HepG2 (cell line): ENCODE data around the gene BBIP1. TPM values are rescaled to one million over a fixed set of nuclear protein-coding genes. Genes with fewer than 3 reads are reported as not detected.
A peak's percentile ranks its signal among the peaks of the same experiment; 100 is the strongest.

Experiments
- CREB1 ChIP-seq, 2 experiments: fragments of 450-650 bp in 1 of 2; IDR thresholded peaks; 2 replicates each; pipeline ENCODE4 v1.6.1; 2016 to 2017; ENCODE audit warnings: control low read depth in 1 of 2, mild to moderate bottlenecking in 1 of 2, missing compliant biosample characterization in 1 of 2, missing genetic modification characterization in 1 of 2
- CREM ChIP-seq, 2 experiments: sonication (generic) in 1 of 2; formaldehyde crosslinking in 1 of 2; IDR thresholded peaks; 2 replicates each; pipeline versions ENCODE4 v1.4.0 to v1.6.1; 2016 to 2020; ENCODE audit warnings: antibody characterized with exemption in 1 of 2, mild to moderate bottlenecking in 1 of 2, missing genetic modification reagents in 1 of 2
- GTF2F1 ChIP-seq: fragments of 150-350 bp; IDR thresholded peaks from 2 replicates; pipeline ENCODE4 v1.6.1; 2014; ENCODE audit warnings: low read length
- MYC ChIP-seq: sonication (generic); formaldehyde crosslinking; IDR thresholded peaks from 2 replicates; pipeline ENCODE4 v1.9.0; 2021; ENCODE audit warnings: missing genetic modification reagents, borderline replicate concordance
- polyA plus RNA-seq, 8 experiments: library from polyadenylated mRNA; depleted of rRNA in 3 of 8; stranded (reverse) in 7 of 8; unstranded in 1 of 8; fragments of >200 nt; fragmentation: Illumina TruSeq in 4 of 8; extraction: Trizol in 4 of 8; gene quantifications; 2 replicates each; pipeline versions ENCODE4 v1.2.1 to v1.2.3, GENCODE V29; 2011 to 2016; ENCODE audit warnings: low read depth in 4 of 8, missing spikeins in 1 of 8, mixed read lengths in 1 of 8; ENCODE audit not compliant: insufficient read depth in 1 of 8
- total RNA-seq, 5 experiments: library from RNA; depleted of rRNA; stranded (reverse); fragments of >200 nt; fragmentation: Illumina TruSeq; extraction: Trizol; gene quantifications; 2 replicates each; pipeline ENCODE4 v1.2.3, GENCODE V29; 2016; ENCODE audit warnings: low read depth in 1 of 5
- TF ChIP-seq, protein P1 (sequence below): IDR thresholded peaks from 2 replicates; pipeline ENCODE4 v1.6.1; 2016; ENCODE audit warnings: low read depth, missing genetic modification reagents, missing compliant biosample characterization
- TF ChIP-seq, protein P2 (sequence below): sonication (generic); formaldehyde crosslinking; IDR thresholded peaks from 2 replicates; pipeline ENCODE4 v1.4.0; 2020; ENCODE audit warnings: mild to moderate bottlenecking, missing genetic modification reagents
- TF ChIP-seq, protein P3 (sequence below): sonication (generic); formaldehyde crosslinking; IDR thresholded peaks from 2 replicates; pipeline ENCODE4 v1.8.1; 2023; ENCODE audit warnings: mild to moderate bottlenecking, moderate library complexity, missing genetic modification reagents
- TF ChIP-seq, protein P4 (sequence below): sonication (generic); formaldehyde crosslinking; IDR thresholded peaks from 2 replicates; pipeline ENCODE4 v1.4.0; 2020; ENCODE audit warnings: missing genetic modification reagents
- TF ChIP-seq, protein P5 (sequence below): sonication (generic); formaldehyde crosslinking; IDR thresholded peaks from 2 replicates; pipeline ENCODE4 v1.5.0; 2020; ENCODE audit warnings: missing genetic modification reagents
- TF ChIP-seq, protein P6 (sequence below): sonication (generic); formaldehyde crosslinking; conservative IDR thresholded peaks from 2 replicates; pipeline ENCODE4 v1.4.0; 2020; ENCODE audit warnings: missing genetic modification reagents

Gene BBIP1
- total and polyA plus RNA-seq, 2 of the 13 experiments (the other 11 are each of a cell fraction or from before 2014, with no cell fraction given): 18.3 to 24.1 TPM

DNA sequence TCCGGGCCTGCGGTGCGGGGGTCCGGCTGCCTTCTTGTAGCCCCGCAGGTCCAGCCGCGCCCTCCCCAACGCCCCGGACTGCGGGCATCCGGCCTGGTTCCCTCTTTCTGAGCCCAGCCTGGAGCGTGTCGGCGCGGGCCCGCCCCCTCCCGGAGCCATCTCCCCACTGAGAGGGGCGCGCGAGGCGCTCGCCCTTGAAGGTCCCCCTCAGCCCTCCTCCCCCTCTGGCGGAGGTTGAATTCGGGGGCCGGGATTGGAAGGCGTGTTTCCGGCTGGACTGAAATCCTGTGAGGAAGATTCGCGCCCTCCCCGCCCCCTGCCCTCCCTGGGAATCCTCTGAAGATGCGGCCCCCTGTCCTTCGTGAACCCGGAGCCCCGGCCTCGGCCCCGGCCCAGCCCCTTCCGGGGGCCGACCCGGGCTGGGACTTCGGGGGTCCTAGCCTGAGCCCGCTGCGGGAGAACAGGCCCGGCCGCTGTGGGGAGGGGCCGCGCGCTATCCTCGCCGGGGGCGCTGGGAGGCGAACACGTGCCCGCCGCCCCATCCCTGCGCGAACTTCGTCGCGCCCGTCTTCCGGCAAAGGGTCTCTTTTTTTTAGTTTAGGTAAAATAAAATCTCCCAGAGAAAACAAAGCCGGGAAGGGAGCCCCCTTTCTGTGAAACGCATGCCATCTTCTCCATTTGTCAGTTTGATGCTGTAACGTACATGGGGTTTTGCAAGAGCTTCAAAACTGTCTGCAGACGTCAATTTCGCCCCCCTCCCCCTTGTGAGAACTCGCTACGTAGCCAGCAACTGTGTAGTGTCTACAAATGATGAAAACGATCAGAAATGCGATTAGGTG lies 46.6 kb downstream of the BBIP1 start (continued):
- TF ChIP-seq, protein P1, sequence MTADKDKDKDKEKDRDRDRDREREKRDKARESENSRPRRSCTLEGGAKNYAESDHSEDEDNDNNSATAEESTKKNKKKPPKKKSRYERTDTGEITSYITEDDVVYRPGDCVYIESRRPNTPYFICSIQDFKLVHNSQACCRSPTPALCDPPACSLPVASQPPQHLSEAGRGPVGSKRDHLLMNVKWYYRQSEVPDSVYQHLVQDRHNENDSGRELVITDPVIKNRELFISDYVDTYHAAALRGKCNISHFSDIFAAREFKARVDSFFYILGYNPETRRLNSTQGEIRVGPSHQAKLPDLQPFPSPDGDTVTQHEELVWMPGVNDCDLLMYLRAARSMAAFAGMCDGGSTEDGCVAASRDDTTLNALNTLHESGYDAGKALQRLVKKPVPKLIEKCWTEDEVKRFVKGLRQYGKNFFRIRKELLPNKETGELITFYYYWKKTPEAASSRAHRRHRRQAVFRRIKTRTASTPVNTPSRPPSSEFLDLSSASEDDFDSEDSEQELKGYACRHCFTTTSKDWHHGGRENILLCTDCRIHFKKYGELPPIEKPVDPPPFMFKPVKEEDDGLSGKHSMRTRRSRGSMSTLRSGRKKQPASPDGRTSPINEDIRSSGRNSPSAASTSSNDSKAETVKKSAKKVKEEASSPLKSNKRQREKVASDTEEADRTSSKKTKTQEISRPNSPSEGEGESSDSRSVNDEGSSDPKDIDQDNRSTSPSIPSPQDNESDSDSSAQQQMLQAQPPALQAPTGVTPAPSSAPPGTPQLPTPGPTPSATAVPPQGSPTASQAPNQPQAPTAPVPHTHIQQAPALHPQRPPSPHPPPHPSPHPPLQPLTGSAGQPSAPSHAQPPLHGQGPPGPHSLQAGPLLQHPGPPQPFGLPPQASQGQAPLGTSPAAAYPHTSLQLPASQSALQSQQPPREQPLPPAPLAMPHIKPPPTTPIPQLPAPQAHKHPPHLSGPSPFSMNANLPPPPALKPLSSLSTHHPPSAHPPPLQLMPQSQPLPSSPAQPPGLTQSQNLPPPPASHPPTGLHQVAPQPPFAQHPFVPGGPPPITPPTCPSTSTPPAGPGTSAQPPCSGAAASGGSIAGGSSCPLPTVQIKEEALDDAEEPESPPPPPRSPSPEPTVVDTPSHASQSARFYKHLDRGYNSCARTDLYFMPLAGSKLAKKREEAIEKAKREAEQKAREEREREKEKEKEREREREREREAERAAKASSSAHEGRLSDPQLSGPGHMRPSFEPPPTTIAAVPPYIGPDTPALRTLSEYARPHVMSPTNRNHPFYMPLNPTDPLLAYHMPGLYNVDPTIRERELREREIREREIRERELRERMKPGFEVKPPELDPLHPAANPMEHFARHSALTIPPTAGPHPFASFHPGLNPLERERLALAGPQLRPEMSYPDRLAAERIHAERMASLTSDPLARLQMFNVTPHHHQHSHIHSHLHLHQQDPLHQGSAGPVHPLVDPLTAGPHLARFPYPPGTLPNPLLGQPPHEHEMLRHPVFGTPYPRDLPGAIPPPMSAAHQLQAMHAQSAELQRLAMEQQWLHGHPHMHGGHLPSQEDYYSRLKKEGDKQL (CRISPR knock-in tag): no peak
- TF ChIP-seq, protein P2, sequence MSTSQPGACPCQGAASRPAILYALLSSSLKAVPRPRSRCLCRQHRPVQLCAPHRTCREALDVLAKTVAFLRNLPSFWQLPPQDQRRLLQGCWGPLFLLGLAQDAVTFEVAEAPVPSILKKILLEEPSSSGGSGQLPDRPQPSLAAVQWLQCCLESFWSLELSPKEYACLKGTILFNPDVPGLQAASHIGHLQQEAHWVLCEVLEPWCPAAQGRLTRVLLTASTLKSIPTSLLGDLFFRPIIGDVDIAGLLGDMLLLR: peak; percentile 25; the same call in 1 of the 2 replicates
- TF ChIP-seq, protein P3, sequence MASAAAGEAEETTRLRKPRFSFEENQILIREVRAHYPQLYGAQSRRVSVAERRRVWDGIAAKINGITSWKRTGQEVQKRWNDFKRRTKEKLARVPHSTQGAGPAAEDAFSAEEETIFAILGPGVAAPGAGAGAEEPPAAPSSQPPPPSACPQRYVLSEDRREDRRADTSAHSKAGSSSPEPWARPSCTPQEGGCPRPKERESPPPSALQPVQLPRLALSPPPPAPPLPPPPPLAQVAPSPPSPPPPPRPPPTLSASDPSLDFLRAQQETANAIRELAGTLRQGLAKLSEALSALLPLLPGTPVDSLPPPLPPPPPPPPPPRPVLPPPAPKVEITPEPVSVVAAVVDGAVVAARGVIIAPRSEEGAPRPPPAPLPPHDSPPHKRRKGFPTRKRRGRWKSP: 0 out of 2 replicates have a peak, but pooled peaks have one; percentile 41
- TF ChIP-seq, protein P4, sequence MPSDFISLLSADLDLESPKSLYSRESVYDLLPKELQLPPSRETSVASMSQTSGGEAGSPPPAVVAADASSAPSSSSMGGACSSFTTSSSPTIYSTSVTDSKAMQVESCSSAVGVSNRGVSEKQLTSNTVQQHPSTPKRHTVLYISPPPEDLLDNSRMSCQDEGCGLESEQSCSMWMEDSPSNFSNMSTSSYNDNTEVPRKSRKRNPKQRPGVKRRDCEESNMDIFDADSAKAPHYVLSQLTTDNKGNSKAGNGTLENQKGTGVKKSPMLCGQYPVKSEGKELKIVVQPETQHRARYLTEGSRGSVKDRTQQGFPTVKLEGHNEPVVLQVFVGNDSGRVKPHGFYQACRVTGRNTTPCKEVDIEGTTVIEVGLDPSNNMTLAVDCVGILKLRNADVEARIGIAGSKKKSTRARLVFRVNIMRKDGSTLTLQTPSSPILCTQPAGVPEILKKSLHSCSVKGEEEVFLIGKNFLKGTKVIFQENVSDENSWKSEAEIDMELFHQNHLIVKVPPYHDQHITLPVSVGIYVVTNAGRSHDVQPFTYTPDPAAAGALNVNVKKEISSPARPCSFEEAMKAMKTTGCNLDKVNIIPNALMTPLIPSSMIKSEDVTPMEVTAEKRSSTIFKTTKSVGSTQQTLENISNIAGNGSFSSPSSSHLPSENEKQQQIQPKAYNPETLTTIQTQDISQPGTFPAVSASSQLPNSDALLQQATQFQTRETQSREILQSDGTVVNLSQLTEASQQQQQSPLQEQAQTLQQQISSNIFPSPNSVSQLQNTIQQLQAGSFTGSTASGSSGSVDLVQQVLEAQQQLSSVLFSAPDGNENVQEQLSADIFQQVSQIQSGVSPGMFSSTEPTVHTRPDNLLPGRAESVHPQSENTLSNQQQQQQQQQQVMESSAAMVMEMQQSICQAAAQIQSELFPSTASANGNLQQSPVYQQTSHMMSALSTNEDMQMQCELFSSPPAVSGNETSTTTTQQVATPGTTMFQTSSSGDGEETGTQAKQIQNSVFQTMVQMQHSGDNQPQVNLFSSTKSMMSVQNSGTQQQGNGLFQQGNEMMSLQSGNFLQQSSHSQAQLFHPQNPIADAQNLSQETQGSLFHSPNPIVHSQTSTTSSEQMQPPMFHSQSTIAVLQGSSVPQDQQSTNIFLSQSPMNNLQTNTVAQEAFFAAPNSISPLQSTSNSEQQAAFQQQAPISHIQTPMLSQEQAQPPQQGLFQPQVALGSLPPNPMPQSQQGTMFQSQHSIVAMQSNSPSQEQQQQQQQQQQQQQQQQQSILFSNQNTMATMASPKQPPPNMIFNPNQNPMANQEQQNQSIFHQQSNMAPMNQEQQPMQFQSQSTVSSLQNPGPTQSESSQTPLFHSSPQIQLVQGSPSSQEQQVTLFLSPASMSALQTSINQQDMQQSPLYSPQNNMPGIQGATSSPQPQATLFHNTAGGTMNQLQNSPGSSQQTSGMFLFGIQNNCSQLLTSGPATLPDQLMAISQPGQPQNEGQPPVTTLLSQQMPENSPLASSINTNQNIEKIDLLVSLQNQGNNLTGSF (CRISPR knock-in tag): no peak
- TF ChIP-seq CREM (IDR thresholded peaks at IDR 0.05): 0 out of 2 replicates have a peak, but pooled peaks have one; percentile 33
- TF ChIP-seq CREM (CRISPR knock-in tag; IDR thresholded peaks at IDR 0.05): no peak
- TF ChIP-seq MYC (CRISPR knock-in tag): peak; percentile 88
- TF ChIP-seq GTF2F1: no peak
- no peak for TF ChIP-seq CREB1 (IDR thresholded peaks at IDR 0.05)
- peak; percentile 54; the same call in 1 of the 2 replicates for TF ChIP-seq CREB1 (CRISPR knock-in tag; IDR thresholded peaks at IDR 0.05)
- TF ChIP-seq, protein P5, sequence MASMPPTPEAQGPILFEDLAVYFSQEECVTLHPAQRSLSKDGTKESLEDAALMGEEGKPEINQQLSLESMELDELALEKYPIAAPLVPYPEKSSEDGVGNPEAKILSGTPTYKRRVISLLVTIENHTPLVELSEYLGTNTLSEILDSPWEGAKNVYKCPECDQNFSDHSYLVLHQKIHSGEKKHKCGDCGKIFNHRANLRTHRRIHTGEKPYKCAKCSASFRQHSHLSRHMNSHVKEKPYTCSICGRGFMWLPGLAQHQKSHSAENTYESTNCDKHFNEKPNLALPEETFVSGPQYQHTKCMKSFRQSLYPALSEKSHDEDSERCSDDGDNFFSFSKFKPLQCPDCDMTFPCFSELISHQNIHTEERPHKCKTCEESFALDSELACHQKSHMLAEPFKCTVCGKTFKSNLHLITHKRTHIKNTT (CRISPR knock-in tag): no peak
- TF ChIP-seq, protein P6, sequence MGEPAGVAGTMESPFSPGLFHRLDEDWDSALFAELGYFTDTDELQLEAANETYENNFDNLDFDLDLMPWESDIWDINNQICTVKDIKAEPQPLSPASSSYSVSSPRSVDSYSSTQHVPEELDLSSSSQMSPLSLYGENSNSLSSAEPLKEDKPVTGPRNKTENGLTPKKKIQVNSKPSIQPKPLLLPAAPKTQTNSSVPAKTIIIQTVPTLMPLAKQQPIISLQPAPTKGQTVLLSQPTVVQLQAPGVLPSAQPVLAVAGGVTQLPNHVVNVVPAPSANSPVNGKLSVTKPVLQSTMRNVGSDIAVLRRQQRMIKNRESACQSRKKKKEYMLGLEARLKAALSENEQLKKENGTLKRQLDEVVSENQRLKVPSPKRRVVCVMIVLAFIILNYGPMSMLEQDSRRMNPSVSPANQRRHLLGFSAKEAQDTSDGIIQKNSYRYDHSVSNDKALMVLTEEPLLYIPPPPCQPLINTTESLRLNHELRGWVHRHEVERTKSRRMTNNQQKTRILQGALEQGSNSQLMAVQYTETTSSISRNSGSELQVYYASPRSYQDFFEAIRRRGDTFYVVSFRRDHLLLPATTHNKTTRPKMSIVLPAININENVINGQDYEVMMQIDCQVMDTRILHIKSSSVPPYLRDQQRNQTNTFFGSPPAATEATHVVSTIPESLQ: no peak
